ENCODE data around the gene ITGAE.

GRCh38 chr17:3698139-3698538 is 102.8 kb downstream of the ITGAE start:
- TF ChIP-seq EGR1 (IDR thresholded peaks at IDR 0.05) (no peak), TEAD4 (IDR thresholded peaks at IDR 0.05) (no peak), TAF1 (IDR thresholded peaks at IDR 0.05; ENCODE audit: low read depth) (no peak)

Data from Ishikawa (cell line).